Activated CD8-positive, alpha-beta T cell treated with anti-CD3 and anti-CD28 coated beads, Interleukin-2, amount 10 ng/mL, durations not matched to agents 7 days and 5 days (primary cell): ENCODE data around the gene KLHL14. TPM values are rescaled to one million over a fixed set of nuclear protein-coding genes. Genes with fewer than 3 reads are reported as not detected.
"Not testable (repeated sequence)": the region's sequence is repeated elsewhere in the genome, so short reads cannot be mapped to it uniquely, and the experiment has no call there.

ENCODE experiments used
- ATAC-seq: fragments of 150-1000 bp; cut with Tn5 transposase; one replicate; pipeline ENCODE4 v1.10.0; 2021; ENCODE audit warnings: moderate library complexity
- CTCF ChIA-PET: fragments of 350-600 bp; sonication (Branson Sonifier 250); formaldehyde crosslinking; loops from one replicate; lab custom pipeline; 2021; ENCODE audit warnings: antibody characterized with exemption; lab: Charles Lee
- POLR2A ChIA-PET: fragments of 350-600 bp; sonication (Branson Sonifier 250); formaldehyde crosslinking; loops from one replicate; lab custom pipeline; 2021; ENCODE audit warnings: antibody characterized with exemption; lab: Charles Lee
- DNase-seq: peaks from one replicate; pipeline ENCODE4 v3.0.0-alpha.2; 2020
- H3K27ac Mint-ChIP-seq: one replicate; pipeline ENCODE4 v1.8.0; 2021; ENCODE audit warnings: mild to moderate bottlenecking, mixed read lengths
- H3K27me3 Mint-ChIP-seq: one replicate; pipeline ENCODE4 v1.8.0; 2021; ENCODE audit warnings: low read depth, mixed read lengths
- H3K36me3 Mint-ChIP-seq: one replicate; pipeline ENCODE4 v1.8.0; 2021; ENCODE audit warnings: low read depth, mixed read lengths
- H3K4me1 Mint-ChIP-seq: one replicate; pipeline ENCODE4 v1.8.0; 2021; ENCODE audit warnings: low read depth, mixed read lengths
- H3K4me3 Mint-ChIP-seq: one replicate; pipeline ENCODE4 v1.8.0; 2021; ENCODE audit warnings: mild to moderate bottlenecking, mixed read lengths
- H3K9me3 Mint-ChIP-seq: one replicate; pipeline ENCODE4 v1.8.0; 2022; ENCODE audit warnings: mixed read lengths; ENCODE audit not compliant: insufficient read depth
- total RNA-seq, 2 experiments: library from RNA; stranded (reverse); gene quantifications; one replicate each; pipeline ENCODE4 v1.2.3, GENCODE V29; 2021

Gene KLHL14
- total RNA-seq, 2 experiments from 2014 or later = not detected

DNA sequence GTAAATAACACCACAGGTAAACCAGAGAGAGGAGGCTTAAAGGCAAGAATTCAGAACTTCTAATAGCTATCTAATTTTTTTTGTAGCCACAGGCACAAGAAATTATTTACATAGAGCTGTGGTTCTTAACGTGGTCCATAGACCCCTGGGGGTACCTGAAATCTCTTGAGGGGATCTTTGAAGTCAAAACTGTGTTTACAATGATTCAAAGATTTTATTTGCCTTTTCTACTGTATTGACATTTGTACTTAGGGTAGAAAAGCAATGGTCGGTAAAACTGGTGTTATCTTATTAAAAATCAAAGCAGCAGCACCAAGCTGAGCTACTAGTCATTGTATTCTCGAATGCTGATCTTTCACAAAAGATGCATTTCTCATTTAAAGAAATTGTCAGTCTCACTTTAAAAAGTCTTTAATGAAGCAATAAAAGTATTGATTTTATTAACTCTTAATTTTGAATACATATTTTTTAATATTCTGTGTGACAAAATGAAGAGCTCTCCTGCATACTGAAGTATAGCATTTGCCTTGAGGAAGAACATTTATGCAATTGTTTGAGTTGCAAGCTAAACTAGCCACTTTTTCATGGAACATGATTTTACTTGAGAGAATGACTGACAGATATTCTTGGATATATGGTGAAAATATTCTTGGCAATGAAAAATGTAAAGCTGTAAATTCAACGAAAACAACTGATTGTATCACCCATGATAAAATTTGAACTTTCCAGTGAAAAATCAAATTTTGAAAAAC is 25.6 kb upstream of the KLHL14 start:
- POLR2A ChIA-PET = no interaction called here
- peaks cover 7% of the 10 kb centered on the region for H3K9me3 Mint-ChIP-seq
- CTCF ChIA-PET = no interaction called here
- H3K27ac Mint-ChIP-seq = no peak overlapping the region
- no peak overlapping the region for H3K4me3 Mint-ChIP-seq
- DNase-seq (no peak), ATAC-seq (no peak)
- H3K27me3 Mint-ChIP-seq = no peaks in the 10 kb centered on the region
- H3K4me1 Mint-ChIP-seq = no peaks in the 10 kb centered on the region
- H3K36me3 Mint-ChIP-seq = no peaks in the 10 kb centered on the region

DNA sequence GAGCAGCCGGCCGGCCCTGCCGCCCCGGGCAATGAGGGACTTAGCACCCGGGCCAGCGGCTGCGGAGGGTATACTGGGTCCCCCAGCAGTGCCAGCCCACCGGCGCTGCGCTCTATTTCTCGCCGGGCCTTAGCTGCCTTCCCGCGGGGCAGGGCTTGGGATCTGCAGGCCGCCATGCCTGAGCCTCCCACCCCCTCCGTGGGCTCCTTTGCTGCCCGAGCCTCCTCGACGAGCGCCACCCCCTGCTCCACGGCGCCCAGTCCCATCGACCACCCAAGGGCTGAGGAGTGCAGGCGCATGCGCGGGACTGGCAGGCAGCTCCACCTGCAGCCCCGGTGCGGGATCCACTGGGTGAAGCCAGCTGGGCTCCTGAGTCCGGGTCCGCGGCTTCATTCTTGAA is 21.8 kb upstream of the KLHL14 start:
- POLR2A ChIA-PET, H3K4me3 Mint-ChIP-seq, H3K36me3 Mint-ChIP-seq, H3K27ac Mint-ChIP-seq, H3K27me3 Mint-ChIP-seq, H3K4me1 Mint-ChIP-seq, H3K9me3 Mint-ChIP-seq, CTCF ChIA-PET, DNase-seq, ATAC-seq: not testable (repeated sequence)

DNA sequence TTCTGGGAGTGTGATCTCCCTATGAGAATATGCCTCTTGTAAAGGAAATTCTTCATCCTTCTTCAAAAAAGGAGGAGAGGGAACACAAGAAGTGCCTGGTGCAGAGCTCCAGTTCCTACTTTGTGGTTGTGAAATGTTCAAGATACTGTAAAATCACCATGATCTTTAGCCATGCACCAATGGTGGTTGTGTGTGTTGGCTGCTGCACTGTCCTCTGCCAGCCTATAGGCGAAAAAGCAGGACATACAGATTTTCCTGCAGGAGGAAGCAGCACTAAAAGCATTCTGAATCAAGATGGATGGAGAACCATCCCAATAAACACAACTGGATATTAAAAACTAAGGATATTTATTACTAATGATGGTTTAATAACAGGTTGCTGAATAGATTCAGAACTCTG is 6.2 kb upstream of the KLHL14 start:
- H3K27ac Mint-ChIP-seq = no peak overlapping the region
- H3K9me3 Mint-ChIP-seq = no peaks in the 10 kb centered on the region
- DNase-seq (no peak), ATAC-seq (no peak)
- peaks cover 2% of the 10 kb centered on the region for H3K27me3 Mint-ChIP-seq
- no peaks in the 10 kb centered on the region for H3K4me1 Mint-ChIP-seq
- POLR2A ChIA-PET = no interaction called here
- H3K4me3 Mint-ChIP-seq = no peak overlapping the region
- no peaks in the 10 kb centered on the region for H3K36me3 Mint-ChIP-seq
- CTCF ChIA-PET = no interaction called here

DNA sequence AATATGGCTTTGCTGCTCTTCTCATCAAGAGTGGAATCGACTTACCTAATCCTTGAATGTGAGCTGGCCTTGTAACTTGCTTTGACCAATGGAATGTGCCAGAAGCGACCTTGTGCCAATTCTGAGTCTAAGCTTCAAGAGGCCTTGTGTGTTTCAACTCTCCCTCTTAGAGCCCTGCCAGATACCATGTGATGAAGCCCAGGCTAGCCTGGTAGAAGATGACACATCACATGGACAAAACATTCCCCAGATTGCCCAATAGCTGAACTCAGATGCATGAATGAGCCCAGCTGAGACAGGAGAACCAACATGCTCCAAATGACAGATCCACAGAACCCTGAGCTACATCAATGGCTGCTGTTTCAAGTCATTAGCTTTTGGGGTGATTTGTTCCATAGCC is 4.2 kb upstream of the KLHL14 start:
- ChIA-PET POLR2A (no interaction called here), CTCF (no interaction called here)
- Mint-ChIP-seq H3K4me1 (no peaks in the 10 kb centered on the region), H3K36me3 (no peaks in the 10 kb centered on the region), H3K4me3 (no peak overlapping the region), H3K27me3 (peaks cover 18% of the 10 kb centered on the region), H3K9me3 (no peaks in the 10 kb centered on the region), H3K27ac (no peak overlapping the region)
- DNase-seq = no peak
- no peak for ATAC-seq

DNA sequence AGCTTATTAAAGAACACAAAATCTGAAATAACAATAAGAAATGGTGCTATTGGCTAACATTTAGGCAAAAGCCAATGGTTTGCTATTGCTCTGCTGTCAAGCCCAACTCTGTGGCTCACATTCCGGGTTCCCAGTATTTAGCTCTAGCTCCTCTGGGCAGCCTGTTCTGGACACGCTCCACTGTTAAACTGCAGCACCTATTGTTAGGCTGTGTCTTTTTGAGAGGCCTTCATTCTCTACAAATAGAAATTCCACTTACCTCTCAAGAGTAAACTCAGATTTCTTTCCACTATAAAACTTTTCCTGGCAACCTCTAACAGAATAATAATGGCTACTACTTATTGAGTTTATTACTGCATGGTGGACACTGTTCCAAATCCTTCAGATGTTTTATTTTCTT is 3.7 kb upstream of the KLHL14 start:
- Mint-ChIP-seq H3K9me3 (no peaks in the 10 kb centered on the region), H3K27ac (no peak overlapping the region), H3K4me1 (no peaks in the 10 kb centered on the region), H3K4me3 (no peak overlapping the region), H3K36me3 (no peaks in the 10 kb centered on the region), H3K27me3 (peaks cover 18% of the 10 kb centered on the region)
- ATAC-seq (no peak), DNase-seq (no peak)
- ChIA-PET CTCF (no interaction called here), POLR2A (no interaction called here)

DNA sequence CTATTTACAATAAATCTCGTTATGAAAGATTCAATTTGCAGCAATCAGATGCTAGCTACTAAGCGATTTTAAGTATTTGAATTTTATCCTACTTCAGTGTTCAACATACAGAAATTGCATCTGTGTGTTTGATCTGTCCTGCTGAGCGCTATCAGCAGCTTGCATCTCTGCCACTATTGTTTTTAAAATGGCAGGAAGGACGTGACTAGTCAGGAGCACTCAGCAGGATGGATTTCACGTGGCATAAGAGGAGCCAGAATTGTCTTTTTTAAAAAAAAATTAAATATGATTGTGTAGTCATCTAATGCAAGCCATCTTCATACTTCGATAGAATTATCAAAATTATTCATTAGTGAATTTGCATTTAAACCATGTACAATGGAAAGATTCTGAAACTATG is 2.8 kb upstream of the KLHL14 start:
- ATAC-seq = no peak
- CTCF ChIA-PET = no interaction called here
- no peaks in the 10 kb centered on the region for H3K9me3 Mint-ChIP-seq
- H3K36me3 Mint-ChIP-seq = no peaks in the 10 kb centered on the region
- no peak overlapping the region for H3K4me3 Mint-ChIP-seq
- POLR2A ChIA-PET = no interaction called here
- no peak overlapping the region for H3K27ac Mint-ChIP-seq
- peaks cover 26% of the 10 kb centered on the region for H3K27me3 Mint-ChIP-seq
- H3K4me1 Mint-ChIP-seq = no peaks in the 10 kb centered on the region
- DNase-seq = no peak

DNA sequence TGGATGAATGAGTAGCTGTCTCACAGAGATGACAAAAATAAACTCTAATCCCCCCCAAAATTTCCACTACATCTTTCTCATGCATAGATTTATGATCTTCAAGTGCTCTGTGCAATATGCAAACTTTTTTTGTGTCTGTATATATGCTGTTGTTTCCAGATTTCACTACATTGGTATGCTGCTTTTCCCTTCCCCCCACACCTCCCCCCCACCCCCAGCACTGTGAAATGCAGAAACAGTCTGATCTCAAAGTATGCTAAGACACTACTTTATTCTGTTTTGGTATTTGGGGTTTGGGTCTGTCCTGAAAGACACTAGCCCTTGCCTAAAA is 524 bp upstream of the KLHL14 start:
- peaks cover 42% of the 10 kb centered on the region for H3K27me3 Mint-ChIP-seq
- H3K4me1 Mint-ChIP-seq = no peaks in the 10 kb centered on the region
- POLR2A ChIA-PET = no interaction called here
- no peak for ATAC-seq
- no peaks in the 10 kb centered on the region for H3K9me3 Mint-ChIP-seq
- CTCF ChIA-PET = no interaction called here
- H3K4me3 Mint-ChIP-seq = no peak overlapping the region
- no peaks in the 10 kb centered on the region for H3K36me3 Mint-ChIP-seq
- H3K27ac Mint-ChIP-seq = no peak overlapping the region
- DNase-seq = no peak

DNA sequence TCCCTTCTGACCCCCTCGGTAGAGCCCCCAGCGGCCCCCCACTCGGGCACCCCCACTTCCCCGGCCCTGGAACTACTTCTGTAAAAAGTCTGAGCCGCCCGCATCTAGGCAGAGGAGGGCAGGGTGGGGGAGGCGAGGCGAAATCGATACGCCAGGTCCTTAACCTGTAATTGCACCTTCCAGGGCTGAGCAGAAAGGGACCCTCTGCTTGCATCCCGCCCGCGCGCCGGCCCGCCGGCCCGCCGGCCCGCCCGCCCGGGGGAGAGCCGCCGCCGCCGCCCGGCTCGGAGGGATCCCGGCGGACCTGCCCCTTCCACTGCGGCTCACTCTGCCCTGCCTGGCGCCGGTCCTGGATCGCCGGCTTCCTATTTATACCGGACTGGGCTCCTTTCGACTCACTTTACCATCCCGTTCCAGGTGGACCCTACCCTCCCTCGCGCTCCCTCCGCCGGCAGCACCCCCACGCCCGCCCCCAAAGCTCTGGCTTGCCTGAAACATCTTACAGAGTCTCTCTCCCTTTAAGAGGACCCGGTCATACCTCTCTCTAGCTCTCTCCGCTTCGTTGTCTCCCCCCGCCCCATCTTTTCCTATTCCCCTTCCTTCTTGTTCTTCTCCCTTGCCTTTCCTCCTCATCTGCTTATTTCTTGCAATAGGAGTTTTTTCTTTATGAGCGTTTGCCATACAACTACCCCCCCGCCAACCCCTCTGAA is 797 bp downstream of the KLHL14 start:
- ATAC-seq (no peak), DNase-seq (no peak)
- Mint-ChIP-seq H3K4me3 (no peak overlapping the region), H3K4me1 (no peaks in the 10 kb centered on the region), H3K27me3 (peaks cover 46% of the 10 kb centered on the region), H3K27ac (no peak overlapping the region), H3K9me3 (no peaks in the 10 kb centered on the region), H3K36me3 (no peaks in the 10 kb centered on the region)
- CTCF ChIA-PET = no interaction called here
- POLR2A ChIA-PET = no interaction called here

DNA sequence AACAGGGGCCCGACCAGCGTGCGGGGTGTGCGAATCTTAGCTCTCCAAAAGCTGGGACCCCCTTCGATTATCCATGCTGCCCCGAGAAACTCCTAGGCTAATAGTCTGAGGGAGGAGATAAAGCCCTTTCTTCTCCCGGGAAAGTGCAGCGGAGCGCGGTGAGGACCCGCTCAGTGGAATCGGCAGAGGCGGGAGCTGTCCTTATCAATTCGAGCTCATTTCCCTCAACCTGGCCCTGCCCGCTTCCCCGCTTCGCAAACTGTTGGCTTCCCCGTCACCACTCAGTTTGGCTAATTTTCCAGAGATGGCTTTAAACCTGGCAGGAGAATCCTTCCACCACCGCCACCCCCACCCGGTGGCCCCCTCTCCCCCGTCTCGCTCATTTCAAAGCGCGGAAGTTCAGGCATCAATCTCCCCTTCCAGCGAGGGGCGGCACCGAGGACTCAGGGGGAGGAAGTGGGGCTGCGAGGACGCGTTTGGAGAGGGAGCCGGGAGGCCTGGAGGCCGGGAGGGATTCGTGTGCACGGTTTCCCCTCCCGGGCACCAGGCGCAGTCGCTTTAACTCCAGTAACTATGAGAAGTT is 1.6 kb downstream of the KLHL14 start:
- Mint-ChIP-seq H3K4me3 (no peak overlapping the region), H3K36me3 (no peaks in the 10 kb centered on the region), H3K27ac (no peak overlapping the region), H3K9me3 (no peaks in the 10 kb centered on the region), H3K27me3 (peaks cover 46% of the 10 kb centered on the region), H3K4me1 (no peaks in the 10 kb centered on the region)
- CTCF ChIA-PET = no interaction called here
- POLR2A ChIA-PET = no interaction called here
- DNase-seq = no peak
- no peak for ATAC-seq

DNA sequence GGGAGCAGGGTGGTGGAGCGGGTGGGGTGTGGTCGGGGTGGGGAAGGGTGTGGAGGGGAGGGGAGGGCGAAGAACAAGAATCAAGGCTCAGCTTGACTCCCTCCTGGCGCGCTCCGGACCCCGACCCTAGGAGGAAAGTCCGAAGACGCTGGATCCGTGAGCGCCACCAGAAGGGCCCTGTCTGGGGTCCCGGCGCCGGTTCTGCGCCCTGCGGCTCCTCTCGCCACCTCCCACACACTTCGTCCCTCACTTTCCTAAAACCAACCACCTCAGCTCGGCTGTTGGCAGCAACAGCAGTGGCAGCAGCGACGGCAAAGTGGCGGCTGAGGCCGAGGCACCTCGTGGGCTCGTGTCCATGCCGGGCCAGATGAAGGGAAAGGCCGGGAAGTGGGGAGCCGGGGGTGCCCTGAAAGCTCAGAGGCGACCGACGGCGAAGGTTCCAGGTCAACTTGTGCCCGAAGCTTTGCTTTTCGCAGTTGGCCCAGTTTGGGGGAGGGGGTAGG is 2.1 kb downstream of the KLHL14 start:
- ChIA-PET CTCF (no interaction called here), POLR2A (no interaction called here)
- H3K4me1 Mint-ChIP-seq = no peaks in the 10 kb centered on the region
- no peaks in the 10 kb centered on the region for H3K9me3 Mint-ChIP-seq
- no peak overlapping the region for H3K4me3 Mint-ChIP-seq
- DNase-seq (no peak), ATAC-seq (no peak)
- H3K36me3 Mint-ChIP-seq = no peaks in the 10 kb centered on the region
- peaks cover 46% of the 10 kb centered on the region for H3K27me3 Mint-ChIP-seq
- no peak overlapping the region for H3K27ac Mint-ChIP-seq

DNA sequence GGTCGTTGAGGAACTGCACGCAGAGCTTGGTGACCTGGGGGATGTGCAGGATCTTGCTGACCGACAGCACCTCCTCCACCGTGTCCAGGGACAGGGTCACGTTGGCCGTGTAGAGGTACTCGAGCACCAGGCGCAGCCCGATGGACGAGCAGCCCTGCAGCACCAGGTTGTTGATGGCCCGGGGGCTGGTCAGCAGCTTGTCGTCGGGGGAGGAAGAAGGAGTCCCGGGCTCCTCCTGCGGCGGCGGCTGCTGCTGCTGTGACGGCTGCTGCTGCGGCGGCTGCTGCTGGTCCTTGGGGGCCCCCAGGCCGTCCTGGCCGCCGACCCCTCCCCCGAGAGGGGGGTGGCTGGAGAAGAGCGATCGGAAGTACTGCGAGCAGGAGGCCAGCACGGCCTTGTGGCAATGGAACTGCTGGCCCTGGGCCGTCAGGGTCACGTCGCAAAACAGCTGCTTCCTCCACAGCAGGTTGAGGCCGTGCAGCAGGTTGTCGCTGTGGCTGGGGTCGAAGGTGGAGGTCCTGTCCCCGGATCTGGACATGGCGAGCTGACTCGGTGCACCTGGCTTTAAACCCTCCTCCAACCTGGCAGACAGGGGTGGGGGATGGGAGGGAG is 2.7 kb downstream of the KLHL14 start:
- no peak for ATAC-seq
- H3K27ac Mint-ChIP-seq = no peak overlapping the region
- H3K4me3 Mint-ChIP-seq = no peak overlapping the region
- no peak for DNase-seq
- peaks cover 46% of the 10 kb centered on the region for H3K27me3 Mint-ChIP-seq
- H3K4me1 Mint-ChIP-seq = no peaks in the 10 kb centered on the region
- CTCF ChIA-PET = no interaction called here
- POLR2A ChIA-PET = no interaction called here
- no peaks in the 10 kb centered on the region for H3K9me3 Mint-ChIP-seq
- H3K36me3 Mint-ChIP-seq = no peaks in the 10 kb centered on the region

DNA sequence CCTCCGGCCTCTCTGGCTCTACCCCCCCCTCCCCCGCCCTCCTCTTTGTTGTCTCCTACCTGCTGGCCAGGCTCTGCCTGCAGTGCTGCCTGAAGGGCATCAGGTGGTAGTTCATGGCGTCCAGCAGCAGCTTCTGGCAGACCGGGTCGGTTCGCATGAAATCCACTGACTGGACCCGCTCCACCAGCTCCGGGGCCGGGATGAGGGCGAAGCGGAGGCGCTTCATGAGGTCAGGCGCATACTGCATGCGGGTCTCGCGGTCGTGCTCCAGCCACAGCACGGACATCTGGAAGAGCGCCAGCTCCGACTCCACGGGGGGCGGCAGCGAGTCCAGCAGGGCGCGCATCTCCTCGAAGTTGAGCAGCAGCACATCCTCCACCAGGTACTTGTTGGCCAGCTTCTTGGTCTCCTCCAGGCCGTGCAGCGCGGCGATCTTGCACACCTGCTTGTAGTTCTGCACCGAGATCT is 3.2 kb downstream of the KLHL14 start:
- Mint-ChIP-seq H3K4me3 (no peak overlapping the region), H3K4me1 (no peaks in the 10 kb centered on the region), H3K27me3 (peaks cover 46% of the 10 kb centered on the region), H3K36me3 (no peaks in the 10 kb centered on the region), H3K27ac (no peak overlapping the region), H3K9me3 (no peaks in the 10 kb centered on the region)
- CTCF ChIA-PET = no interaction called here
- ATAC-seq (no peak), DNase-seq (no peak)
- POLR2A ChIA-PET = no interaction called here
